Measurements from ENCODE around the gene XKR8.
A peak's percentile ranks its signal among the peaks of the same experiment; 100 is the strongest.

XKR8 gene

DNA sequence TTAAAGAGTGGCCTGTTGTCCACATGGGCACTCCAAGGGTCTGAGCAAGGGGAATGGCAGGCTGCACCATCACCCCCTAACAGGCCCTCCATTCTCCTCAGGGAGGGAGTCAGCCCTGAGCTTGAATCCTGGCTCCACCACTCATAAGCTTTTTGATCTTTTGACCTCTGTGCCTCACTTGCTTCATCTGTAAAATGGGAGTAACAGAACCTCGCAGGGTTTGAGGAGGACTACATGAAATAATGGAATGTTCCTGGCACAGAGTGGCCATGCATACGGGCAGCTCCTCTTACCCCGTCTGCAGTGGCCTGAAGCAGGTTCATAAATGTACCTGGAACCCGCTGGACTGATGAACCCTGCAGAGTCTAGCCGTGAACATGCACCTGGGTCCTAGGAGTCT, 2.1 kb upstream of the XKR8 start:
- DNase-seq, result no peak

DNA sequence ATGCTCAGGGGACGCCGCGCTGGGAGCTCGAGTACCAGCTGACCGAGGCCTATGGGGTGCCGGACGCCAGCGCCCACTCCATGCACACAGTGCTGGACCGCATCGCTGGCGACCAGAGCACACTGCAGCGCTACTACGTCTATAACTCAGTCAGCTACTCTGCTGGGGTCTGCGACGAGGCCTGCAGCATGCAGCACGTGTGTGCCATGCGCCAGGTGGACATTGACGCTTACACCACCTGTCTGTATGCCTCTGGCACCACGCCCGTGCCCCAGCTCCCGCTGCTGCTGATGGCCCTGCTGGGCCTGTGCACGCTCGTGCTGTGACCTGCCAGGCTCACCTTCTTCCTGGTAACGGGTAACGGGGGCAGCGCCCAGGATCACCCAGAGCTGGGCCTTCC, 1.3 kb upstream of the XKR8 start:
- DNase-seq, result no peak

DNA sequence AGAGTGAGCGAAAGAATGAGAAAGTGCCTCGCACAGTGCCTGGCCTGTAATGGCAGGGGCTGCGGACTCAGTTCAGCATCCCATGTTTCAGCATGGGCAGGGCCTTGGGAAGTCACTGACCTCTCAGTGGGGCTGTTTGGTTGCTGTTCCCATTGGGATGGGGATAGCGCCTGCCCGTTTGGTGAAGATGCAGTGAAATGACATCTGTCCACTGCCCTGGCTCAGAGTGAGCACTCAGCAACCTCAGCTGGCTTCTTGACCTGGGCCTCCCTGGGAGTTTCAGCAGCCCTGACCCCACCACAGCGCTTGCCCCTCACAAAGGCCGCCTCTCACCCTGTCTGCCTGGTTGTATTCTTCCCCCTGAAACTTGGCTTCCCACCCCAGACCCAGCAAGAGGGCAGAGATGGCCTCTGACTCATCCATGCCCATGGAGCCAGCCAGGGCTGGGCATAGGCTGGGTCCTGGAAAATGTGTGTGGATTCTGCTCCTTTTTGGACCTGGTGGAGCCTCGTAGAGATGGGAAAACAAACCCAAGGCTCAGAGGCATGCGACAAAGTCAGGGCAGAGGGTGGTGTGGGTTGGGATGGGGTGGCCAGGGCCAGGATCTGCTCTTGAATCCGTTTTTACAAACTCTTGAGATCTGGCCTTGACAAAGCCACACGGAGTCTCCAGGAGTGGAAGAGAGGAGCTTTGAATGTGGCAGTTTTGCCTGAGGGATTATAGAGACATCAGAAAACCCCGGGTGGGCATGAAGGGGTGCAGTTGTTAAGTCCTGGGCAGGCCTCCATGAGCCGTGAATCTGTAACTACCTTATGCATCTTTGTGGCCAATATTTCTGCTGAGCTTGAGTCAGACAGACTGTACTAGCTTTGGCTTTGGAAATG, 1.2 kb downstream of the XKR8 start:
- DNase-seq, result no peak

DNA sequence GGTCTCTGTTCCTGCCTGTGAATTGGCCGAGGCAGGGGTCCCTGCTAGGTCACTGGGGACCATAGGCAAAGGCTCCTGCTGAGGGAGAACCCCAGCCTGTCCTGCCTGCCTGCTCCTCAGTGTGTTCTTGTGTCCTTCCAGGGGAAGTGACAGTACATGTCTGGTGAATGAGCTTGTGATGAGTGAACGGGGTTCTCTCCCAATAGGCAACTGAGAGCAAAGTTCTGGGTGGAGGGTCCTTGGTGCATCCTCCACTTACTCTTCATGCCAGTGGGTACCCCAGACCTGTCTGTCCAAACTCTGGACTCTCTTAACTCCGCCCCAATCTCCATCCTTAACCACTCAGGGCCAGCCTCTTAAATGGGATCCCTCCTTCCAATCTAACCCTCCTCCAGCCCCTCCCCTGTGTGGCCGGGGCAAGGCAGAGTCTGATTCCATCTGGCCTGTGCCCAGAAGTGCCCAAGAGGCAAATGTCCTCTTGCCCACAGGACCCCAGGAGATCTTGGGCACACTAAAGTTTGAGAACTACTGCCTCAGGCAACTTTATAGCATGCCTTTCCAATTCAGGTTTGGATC, 2.0 kb downstream of the XKR8 start:
- no peak for DNase-seq

DNA sequence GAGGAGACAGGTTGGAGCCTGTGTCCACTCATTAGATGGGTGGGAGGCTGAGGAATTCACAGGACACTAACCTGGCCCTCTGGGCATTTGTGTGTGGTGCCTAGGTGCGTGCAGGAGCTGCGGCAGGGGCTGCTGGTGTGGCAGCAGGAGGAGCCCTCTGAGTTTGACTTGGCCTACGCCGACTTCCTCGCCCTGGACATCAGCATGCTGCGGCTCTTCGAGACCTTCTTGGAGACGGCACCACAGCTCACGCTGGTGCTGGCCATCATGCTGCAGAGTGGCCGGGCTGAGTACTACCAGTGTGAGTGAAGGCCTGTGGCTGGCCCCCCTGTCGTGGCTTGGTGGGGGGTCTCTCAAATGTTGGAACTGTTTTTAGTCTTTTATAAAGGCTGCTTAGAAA, 3.6 kb downstream of the XKR8 start:
- no peak for DNase-seq

DNA sequence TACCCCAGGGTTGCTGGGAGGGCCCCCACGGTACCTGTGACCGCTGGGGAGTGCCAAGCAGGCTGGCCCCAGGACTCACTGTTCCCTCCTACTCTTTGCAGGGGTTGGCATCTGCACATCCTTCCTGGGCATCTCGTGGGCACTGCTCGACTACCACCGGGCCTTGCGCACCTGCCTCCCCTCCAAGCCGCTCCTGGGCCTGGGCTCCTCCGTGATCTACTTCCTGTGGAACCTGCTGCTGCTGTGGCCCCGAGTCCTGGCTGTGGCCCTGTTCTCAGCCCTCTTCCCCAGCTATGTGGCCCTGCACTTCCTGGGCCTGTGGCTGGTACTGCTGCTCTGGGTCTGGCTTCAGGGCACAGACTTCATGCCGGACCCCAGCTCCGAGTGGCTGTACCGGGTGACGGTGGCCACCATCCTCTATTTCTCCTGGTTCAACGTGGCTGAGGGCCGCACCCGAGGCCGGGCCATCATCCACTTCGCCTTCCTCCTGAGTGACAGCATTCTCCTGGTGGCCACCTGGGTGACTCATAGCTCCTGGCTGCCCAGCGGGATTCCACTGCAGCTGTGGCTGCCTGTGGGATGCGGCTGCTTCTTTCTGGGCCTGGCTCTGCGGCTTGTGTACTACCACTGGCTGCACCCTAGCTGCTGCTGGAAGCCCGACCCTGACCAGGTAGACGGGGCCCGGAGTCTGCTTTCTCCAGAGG, 6.8 kb downstream of the XKR8 start:
- DNase-seq, result no peak

DNA sequence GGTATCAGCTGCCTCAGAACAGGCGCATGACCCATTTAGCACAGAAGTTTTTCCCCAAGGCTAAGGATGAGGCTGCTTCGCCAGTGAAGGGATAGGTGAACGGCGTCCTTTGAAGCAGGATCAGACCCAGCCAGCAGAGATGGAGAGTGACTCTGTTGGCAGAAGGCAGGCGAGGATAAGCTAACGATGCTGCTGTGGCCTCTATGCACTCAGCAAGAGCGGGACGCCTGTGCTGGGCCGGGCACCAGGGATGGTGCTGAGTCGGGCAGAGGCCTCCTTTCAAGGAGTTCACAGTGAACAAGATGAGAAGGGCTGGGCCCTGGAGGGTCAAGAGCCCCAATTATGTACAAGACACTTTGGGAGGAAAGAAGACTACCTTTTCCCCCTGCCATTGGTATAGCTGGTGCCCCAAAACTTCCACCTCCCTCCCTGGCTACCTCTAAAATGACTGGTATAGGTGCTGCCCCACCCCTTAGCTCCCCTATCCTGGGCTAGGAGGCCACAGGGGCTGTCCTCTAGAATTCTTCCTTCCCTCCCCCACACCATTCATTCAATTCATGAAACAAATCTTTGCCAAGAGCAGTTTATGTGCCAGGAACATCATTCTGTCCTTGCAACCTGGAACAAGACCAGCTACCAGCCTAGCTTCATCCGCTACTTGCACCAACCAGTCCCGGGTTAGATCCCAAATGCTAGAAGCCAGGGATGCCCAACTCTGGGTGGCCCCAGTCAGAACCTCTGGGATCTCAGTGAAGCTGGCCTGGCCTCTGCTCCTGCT, 7.5 kb downstream of the XKR8 start:
- DNase-seq, result no peak

DNA sequence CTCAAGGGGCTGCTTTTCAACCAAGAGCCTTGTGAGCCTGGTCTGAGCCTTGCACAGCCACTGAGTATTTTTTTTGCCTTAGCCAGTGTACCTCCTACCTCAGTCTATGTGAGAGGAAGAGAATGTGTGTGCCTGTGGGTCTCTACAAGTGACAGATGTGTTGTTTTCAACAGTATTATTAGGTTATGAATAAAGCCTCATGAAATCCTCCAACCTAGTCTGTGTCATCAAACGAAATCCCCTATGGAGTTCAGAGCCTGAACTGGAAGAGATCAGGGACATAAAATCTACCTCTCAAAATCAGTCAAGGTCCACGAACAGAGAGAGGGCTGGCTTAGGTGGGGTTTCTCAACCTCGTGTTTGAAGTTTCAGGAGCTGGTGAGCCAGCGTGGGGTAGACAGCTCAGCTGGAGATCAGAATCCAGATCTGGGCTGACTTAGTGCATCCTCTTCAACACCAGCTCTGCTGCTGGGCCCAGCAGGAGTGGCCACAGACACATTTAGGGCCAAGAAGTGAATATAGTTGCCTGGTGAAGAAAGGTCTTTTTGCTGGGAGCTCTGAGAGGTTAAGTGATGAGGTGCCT, 8.2 kb downstream of the XKR8 start:
- DNase-seq, result no peak

DNA sequence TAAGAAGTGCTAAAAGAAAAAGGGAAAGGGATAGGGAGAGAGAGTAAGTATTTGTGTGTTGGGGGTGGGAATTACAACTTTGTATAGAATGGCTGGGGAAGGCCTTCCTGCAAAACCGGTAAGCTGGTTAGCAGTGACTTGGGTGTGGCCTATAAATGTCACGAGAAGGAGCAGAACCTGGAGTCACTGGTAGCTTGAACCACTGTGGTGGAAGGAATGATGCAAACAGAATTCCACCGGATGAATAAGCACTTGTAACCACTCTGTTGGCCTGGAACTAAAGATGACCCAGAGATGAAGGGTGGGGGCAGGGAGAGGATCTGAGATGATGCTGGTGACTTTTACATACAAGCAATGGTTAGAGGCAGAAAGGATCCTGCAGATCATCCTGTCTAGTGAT, 8.9 kb downstream of the XKR8 start:
- no peak for DNase-seq

DNA sequence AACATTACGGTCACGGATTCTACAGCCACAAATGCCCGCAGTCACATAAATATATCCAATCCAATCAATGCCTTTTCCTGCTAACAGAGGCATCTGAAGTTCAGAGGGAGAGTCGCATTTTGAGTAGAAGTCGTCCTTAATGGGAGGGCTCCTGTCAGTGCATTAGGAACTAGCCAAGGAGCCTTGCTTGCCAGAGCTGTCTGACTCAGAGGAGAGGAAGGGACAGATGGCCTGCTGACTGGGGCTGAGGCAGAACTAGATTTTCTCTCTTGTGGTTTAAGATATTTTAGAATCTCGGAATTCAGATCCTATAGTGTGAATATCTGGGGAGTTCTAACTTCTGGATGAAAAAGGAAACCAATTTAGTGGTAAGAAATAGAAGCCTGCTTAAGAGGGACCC, 10.6 kb downstream of the XKR8 start:
- no peak for DNase-seq

DNA sequence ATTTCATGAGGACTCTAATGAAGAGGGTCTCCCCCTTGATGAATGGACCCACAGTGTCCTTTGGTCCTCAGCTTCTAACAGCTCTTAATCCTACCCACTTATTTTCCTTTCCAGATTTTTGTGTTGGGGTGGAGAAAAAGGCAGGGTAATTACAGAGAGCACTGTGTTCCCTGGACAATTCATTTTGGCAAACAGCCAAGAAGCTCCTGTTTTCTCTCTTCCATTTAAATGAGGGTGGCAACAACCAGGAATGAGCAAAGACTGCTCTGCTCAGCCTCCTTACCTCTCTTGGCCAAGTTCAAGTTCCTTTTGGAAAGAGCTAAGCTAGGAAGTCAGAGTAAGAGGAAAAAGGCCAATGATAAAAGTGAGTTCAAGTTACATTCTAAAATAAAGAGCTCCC, 11.9 kb downstream of the XKR8 start:
- no peak for DNase-seq

DNA sequence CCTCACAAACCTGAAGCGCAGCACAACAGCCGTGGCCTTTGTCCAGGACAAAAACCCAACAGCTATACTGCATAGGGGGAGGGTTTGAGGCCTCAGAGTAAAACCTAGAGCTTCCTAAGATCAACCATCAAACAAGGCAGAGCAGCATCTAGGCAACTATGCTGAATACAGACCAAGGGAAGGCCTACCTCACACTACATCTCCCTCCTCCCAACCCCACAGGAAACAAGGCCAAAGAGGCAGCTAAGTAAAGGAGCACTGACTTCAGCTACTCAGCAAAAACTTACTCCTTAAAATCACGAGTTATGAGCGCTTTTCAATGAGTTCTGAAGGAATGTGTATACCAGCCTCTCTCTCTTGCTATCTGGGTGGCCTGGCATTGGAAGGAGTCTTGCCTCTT, 12.4 kb downstream of the XKR8 start:
- DNase-seq, result no peak

DNA sequence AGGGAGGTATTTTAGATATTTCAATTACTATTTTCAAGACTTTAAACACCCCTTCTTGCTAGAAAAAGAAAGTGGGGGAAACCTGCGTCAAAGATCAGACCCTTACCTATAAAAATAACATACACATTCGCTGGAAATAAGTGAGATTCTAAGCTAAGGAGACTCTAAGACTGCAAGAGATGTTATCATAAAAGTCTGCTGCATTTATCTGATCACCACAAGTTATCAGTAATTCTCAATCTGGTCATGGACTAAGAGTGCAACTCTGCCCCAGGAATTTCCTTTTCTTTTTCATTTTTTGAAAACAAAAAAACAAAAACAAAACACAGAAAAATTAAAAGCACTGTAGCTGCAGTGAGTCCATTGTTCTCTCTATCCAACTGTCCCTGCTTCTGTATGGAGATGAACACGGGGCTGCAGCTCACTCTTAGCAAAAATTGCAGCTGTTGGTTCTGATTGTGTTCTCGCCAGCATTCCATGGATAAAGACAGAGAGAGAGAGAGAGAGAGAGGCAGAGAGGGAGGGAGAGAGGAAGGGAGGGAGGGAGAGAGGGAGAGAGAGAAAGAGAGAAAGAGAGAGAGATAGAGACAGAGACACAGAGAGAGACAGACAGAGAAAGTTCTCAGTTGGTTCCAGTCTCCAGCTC, 14.1 kb downstream of the XKR8 start:
- no peak for DNase-seq

DNA sequence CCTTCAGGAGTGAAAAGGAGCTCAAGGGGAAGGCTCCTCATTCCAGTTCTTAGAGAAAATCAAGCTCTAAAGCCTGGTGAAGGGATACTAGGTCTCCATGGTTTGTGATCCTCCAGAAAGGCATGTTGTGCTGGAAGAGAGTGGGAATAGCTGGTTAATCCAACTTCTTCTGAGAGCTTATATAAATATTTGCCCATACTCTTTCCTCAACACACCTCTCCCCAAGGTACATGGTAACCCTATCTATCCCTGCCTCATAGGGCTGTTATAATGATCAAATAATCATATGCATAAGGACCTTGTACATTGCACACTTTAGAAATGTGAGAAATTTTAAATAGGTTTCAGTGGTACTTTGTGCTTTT, 14.6 kb downstream of the XKR8 start:
- DNase-seq, result no peak

DNA sequence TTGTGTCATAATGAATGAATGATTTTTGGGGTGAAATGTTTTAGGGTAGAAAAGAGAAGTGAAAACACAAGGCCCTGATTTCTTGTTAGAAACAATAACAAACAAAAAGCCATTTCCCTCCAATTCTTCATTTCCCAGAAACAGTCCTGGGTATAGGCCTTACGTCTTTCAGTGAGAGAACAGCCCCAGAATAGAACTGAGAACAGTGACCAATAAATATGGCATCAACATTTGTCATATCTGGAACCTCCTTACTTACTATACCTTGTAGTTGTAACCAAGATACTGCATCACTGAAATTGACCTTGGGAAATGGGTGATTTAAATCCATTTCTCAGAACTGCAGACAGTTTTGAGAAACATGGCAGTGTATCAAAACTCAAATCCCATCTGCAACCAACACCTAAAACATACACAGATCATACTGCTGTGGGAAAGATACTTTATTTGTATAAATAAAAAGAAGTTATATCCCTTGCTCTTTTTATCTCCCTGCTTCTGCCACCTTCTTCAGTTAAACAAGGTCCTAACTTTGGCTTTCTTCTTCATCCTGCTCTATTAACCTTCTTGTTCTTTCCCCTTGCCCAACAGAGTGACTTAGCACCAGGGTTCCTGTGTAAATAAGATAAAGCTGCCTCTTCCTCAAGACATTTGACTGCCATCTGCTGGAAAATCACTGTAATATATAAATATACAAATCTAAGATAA, 19.5 kb downstream of the XKR8 start:
- DNase-seq, result no peak

DNA sequence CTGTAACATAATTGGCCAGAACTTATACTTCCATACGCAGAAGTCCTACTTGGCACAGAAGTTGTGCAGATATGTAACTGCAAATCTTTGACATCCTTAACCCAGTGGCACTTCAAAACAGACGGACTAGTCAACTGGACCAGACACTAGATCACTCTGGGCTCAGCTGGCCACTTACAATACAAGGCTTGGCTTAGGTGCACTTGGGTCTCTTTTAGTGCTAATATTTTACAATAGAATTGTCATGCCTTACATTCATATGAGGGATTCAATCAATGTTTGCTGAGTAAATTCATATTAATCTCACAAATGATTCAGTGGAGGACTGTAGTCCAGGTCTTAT, 20.1 kb downstream of the XKR8 start:
- no peak for DNase-seq

DNA sequence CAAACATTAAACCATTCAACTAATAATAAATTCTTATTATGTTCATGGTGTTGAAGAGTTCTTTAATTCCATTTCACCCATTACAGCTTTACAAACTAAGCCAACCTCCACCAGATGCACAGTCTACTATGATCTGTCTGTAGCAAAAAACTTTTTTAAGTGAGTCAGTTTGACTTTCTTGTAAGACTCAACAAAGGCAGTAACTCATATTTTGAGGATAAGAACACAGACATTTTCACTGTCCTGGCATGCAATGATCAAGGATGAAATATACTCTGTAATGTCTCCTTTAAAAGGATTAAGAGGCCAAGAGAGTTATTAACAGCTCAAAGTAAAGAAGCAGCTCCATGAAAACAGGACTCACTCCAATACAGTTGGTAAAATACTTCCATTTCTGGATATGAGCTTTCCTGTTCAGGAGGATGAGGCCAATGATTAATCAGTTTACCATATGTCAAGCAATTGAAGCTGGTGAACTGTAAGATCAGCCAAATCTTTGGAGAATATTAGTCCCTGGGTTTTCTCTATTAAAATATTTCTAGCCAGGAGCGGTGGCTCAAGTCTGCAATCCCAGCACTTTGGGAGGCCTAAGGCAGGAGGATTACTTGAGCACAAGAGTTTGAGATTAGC, 20.6 kb downstream of the XKR8 start:
- DNase-seq, result no peak

DNA sequence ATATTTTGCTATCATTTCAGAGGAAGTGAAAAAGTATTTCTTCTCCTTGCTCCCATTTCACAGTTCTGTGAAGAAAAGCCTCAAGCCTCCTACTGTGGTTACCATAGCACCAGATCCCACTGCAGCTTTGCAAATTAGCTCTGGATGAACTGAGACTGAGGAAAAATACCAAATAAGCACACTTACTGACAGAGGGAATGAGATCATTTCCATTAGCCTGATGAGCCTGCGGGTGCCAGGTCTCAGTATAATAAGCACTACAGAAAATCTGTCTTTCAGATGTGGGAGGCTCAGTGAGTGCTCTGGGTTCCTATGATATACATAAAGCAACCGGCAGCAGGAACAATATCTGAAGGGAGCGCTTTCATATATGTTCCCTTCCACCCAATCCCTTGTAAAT, 21.4 kb downstream of the XKR8 start:
- no peak for DNase-seq

DNA sequence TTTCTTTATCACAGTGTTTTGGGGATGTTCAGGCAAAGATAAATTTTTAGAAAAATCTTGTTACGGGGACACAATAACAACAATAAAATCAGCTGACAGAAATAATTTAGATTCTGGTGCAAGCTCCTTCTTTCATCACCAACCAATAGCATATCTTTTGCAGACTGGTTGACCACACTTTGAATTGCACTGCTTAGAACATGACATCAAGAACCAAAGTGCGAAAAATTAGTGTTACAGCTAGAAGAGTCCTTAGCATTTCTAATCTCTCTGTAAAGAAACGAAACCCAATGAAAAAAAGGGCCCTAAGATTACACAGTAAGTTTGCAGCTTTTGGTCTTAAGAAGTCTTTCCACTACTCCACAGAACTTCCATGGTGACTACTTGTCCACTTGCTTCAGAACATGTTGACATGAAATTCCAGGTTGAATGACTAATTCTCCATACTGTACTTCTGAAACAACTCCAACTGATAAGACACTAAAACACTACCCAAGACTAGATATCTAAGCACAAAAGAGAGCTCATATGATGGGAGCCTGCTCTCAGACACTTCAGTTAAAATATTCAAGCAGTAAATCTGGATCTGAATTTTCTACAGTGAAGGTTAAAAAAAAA, 31.3 kb downstream of the XKR8 start:
- no peak for DNase-seq

DNA sequence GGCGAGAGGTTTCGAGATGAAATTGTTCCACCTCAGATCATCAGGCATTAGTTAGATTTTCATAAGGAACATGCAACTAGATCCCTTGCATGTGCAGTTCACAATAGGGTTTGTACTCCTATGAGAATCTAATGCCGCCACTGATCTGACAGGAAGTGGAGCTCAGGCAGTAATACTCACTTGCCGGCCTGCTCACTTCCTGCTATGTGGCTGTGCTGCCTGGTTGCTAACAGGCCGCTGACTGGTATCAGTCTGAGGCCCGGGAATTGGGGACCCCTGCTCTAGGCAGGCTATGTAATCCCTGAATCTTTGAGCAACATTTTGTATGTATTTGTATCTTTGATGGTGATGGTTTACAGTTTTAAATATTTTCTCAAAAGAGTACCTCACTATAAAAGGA, 32.5 kb downstream of the XKR8 start:
- peak; percentile 52 for DNase-seq

DNA sequence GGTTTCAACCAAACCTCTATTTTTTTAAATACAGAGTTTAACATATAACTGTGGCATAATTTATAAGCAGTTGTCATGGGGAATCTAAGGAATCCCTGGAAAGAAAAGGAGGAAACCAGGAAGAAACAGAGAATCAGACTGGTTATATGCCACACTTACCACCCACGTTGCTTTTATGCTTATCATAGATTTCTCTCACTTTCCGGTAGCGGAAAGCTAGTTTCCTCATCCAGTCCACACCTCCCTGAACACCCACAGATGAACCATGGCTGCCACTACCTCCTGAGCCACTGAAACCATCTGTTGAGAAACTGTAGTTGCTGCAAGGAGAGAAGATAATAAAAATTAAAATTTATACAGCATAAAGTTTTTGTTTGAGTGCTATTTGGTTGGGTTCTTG, 33.5 kb downstream of the XKR8 start:
- DNase-seq, result no peak
